Endothelial cell (in vitro differentiated cells): Measurements from ENCODE around the gene MRO. TPM values are rescaled to one million over a fixed set of nuclear protein-coding genes. Genes with fewer than 3 reads are reported as not detected.

Experiments
- DNase-seq: peaks from one replicate; pipeline ENCODE4 v3.0.0; 2021; ENCODE audit warnings: low spot score
- H3K27ac Mint-ChIP-seq: one replicate; pipeline ENCODE4 v1.8.0; 2021; ENCODE audit warnings: mixed read lengths, inconsistent platforms; ENCODE audit not compliant: unreplicated experiment
- H3K27me3 Mint-ChIP-seq: one replicate; pipeline ENCODE4 v1.8.0; 2021; ENCODE audit warnings: mild to moderate bottlenecking, moderate library complexity, mixed read lengths, inconsistent platforms; ENCODE audit not compliant: unreplicated experiment
- H3K36me3 Mint-ChIP-seq: one replicate; pipeline ENCODE4 v1.8.0; 2021; ENCODE audit warnings: mild to moderate bottlenecking, low read depth, mixed read lengths, inconsistent platforms; ENCODE audit not compliant: unreplicated experiment
- H3K4me1 Mint-ChIP-seq: one replicate; pipeline ENCODE4 v1.8.0; 2021; ENCODE audit warnings: mild to moderate bottlenecking, mixed read lengths, inconsistent platforms; ENCODE audit not compliant: unreplicated experiment
- H3K4me3 Mint-ChIP-seq: one replicate; pipeline ENCODE4 v1.8.0; 2021; ENCODE audit warnings: mild to moderate bottlenecking, mixed read lengths, inconsistent platforms; ENCODE audit not compliant: unreplicated experiment
- H3K9me3 Mint-ChIP-seq: one replicate; pipeline ENCODE4 v1.8.0; 2021; ENCODE audit warnings: mixed read lengths, inconsistent platforms; ENCODE audit not compliant: unreplicated experiment
- long read RNA-seq: library from polyadenylated mRNA; unstranded; transcript quantifications from one replicate; pipeline ENCODE4 v2.0.0, GENCODE V29; 2020; ENCODE audit not compliant: unreplicated experiment
- total RNA-seq: library from RNA; stranded (reverse); fragmentation: NEBNext Ultra II Directional; extraction: Animal tissue kit (Norgen Biotek cat#: 25700); gene quantifications from one replicate; pipeline ENCODE4 v1.2.1, GENCODE V29; 2021; ENCODE audit not compliant: unreplicated experiment
- TF ChIP-seq, protein P1 (sequence below): fragments of 200-600 bp; sonication (generic); IDR thresholded peaks from one replicate; pipeline ENCODE4 v1.5.0; 2021; ENCODE audit warnings: antibody characterized with exemption; ENCODE audit not compliant: unreplicated experiment

MRO gene
- 0.23 TPM for total RNA-seq
- long read RNA-seq, result 0 reads

DNA sequence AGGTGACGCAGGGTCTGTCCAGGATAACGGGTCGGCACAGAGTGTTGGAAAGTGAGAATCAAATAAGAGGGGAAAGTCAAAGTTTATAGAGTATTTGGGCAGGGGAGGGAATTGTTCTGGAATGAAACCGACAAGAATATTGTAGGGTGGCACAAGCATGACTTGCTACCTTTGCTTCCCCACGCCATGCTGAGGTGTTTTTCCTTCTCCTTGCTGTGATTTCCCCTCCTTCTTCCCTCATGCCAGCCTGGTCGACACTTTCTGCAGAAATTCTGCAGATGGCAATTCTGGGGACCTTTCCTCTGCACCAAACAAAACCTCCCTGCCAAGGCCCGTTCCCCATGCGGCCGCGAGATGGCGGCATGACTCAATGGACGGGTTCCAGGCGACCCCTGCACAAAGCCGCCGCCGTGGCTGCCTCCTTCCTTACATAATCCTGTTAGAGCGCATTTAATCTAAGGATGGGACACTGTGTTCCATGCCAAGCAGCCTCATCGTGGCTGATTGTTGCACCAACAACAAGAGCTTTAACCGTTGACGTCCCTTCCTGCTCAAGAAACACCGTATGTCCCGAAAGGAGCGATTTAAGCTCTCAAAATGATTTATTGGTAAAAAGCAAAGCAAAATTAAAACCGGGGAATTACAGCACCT is at the start of gene MRO:
TSS of gene MRO (minus strand) at position 289 of the 651 bp plus-strand sequence. CDS start 10,616 bp downstream, outside the sequence.
- H3K27me3 Mint-ChIP-seq, result no peaks in the 10 kb centered on the region
- peaks cover 6% of the 10 kb centered on the region for H3K4me1 Mint-ChIP-seq
- no peak within 1 kb of the TSS for H3K27ac Mint-ChIP-seq
- TF ChIP-seq, protein P1, sequence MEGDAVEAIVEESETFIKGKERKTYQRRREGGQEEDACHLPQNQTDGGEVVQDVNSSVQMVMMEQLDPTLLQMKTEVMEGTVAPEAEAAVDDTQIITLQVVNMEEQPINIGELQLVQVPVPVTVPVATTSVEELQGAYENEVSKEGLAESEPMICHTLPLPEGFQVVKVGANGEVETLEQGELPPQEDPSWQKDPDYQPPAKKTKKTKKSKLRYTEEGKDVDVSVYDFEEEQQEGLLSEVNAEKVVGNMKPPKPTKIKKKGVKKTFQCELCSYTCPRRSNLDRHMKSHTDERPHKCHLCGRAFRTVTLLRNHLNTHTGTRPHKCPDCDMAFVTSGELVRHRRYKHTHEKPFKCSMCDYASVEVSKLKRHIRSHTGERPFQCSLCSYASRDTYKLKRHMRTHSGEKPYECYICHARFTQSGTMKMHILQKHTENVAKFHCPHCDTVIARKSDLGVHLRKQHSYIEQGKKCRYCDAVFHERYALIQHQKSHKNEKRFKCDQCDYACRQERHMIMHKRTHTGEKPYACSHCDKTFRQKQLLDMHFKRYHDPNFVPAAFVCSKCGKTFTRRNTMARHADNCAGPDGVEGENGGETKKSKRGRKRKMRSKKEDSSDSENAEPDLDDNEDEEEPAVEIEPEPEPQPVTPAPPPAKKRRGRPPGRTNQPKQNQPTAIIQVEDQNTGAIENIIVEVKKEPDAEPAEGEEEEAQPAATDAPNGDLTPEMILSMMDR, result peak; percentile 76
- H3K9me3 Mint-ChIP-seq, result no peaks in the 10 kb centered on the region
- H3K4me3 Mint-ChIP-seq, result no peak within 1 kb of the TSS
- peak; percentile 87 for DNase-seq
- no peaks in the 10 kb centered on the region for H3K36me3 Mint-ChIP-seq

DNA sequence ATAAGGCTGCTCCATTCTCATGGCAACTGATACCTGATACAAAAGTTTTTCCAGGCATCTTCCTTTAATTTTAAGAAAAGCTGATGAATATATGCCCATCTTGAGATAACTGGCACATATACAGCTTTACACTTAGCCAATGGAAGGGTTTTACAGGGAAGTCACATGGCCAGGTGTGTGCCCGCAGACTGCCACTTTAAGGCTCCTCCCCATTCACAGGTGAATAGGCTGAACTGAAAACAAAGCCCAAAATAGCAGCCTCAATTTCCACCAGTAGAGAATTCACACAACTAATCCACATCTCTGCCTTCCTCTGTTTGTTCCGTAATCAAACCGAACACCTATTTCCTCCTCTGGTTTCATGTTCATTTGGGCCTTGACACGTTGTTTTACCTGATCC is 49.3 kb upstream of the MRO start:
- TF ChIP-seq, protein P1, result no peak
- no peak for DNase-seq
- H3K36me3 Mint-ChIP-seq, result no peaks in the 10 kb centered on the region

DNA sequence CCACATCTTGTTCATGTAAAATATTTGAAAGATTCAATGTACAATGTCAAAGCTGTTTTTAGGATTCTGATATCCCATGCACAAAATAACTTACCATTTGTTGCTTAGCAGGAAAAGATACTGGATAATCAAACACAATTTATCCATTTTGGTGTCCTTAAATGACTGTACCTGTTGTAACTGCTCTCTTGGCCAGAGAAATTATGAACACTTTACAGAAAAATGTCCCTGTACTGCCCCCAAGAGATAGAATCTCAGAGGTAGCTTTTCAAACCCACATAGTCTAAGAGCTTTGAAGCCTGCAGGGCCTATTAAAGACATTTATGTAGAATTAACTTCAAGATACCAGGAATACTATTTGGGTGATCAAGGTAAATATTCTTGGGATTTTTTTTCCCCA is 46.9 kb upstream of the MRO start:
- H3K36me3 Mint-ChIP-seq, result no peaks in the 10 kb centered on the region
- TF ChIP-seq, protein P1, result no peak
- no peak for DNase-seq
- H3K9me3 Mint-ChIP-seq, result no peaks in the 10 kb centered on the region
- H3K27ac Mint-ChIP-seq, result no peak overlapping the region
- peaks cover 3% of the 10 kb centered on the region for H3K4me1 Mint-ChIP-seq
- H3K4me3 Mint-ChIP-seq, result no peak overlapping the region
- H3K27me3 Mint-ChIP-seq, result no peaks in the 10 kb centered on the region

More for the DNA sequence above, 49.3 kb upstream of the MRO start:
- Mint-ChIP-seq H3K27ac (no peak overlapping the region), H3K4me3 (no peak overlapping the region), H3K27me3 (no peaks in the 10 kb centered on the region), H3K4me1 (peaks cover 3% of the 10 kb centered on the region), H3K9me3 (no peaks in the 10 kb centered on the region)

- no peaks in the 10 kb centered on the region for H3K9me3 Mint-ChIP-seq
- H3K4me1 Mint-ChIP-seq, result no peaks in the 10 kb centered on the region
- no peak overlapping the region for H3K4me3 Mint-ChIP-seq
- TF ChIP-seq, protein P1, result no peak
- no peak for DNase-seq
- no peaks in the 10 kb centered on the region for H3K36me3 Mint-ChIP-seq
- no peaks in the 10 kb centered on the region for H3K27me3 Mint-ChIP-seq
- H3K27ac Mint-ChIP-seq, result no peak overlapping the region
Observed at GRCh38 chr18:50863840-50864375, 44.1 kb upstream of the MRO start.

- Mint-ChIP-seq H3K36me3 (no peaks in the 10 kb centered on the region), H3K27ac (no peak overlapping the region)
Observed at GRCh38 chr18:50862401-50862800, 42.6 kb upstream of the MRO start.

More at GRCh38 chr18:50862401-50862800, 42.6 kb upstream of the MRO start:
- peaks cover under 1% of the 10 kb centered on the region for H3K27me3 Mint-ChIP-seq
- H3K4me3 Mint-ChIP-seq, result no peak overlapping the region
- H3K4me1 Mint-ChIP-seq, result no peaks in the 10 kb centered on the region
- no peaks in the 10 kb centered on the region for H3K9me3 Mint-ChIP-seq
- DNase-seq, result no peak
- TF ChIP-seq, protein P1, result no peak
